Spleen (tissue), 7 donors: ENCODE results near the gene TNNI3K.

Experiments used
- POLR2AphosphoS5 ChIP-seq, 3 donors: sonication (generic); formaldehyde crosslinking; IDR thresholded peaks; one replicate each; pipeline ENCODE4 v1.5.1; 2017; ENCODE audit warnings: antibody characterized with exemption in 3 of 3
- TF ChIP-seq, protein P1 (sequence below), 11 experiments: fragments of 200-600 bp in 7 of 11; fragments of 450-650 bp in 4 of 11; sonication (generic) in 4 of 11; IDR thresholded peaks in 8 of 11; conservative IDR thresholded peaks in 3 of 11; 1 replicate in 7 of 11; 2 replicates in 4 of 11; pipeline versions ENCODE4 v1.4.0 to v1.8.0; 2016 to 2021; ENCODE audit warnings: antibody characterized with exemption in 11 of 11, inconsistent platforms in 4 of 11, mild to moderate bottlenecking in 1 of 11
- donor health status: DM: no; HTN: no; CAD: no; lungs with moderate emphysema.
- donor health status: DM: no; HTN: no; CAD: no.
- donor health status: DM: no; HTN: no; CAD: no.

GRCh38 chr1:74502858-74503257 lies 267.7 kb downstream of the TNNI3K start:
- TF ChIP-seq, protein P1, sequence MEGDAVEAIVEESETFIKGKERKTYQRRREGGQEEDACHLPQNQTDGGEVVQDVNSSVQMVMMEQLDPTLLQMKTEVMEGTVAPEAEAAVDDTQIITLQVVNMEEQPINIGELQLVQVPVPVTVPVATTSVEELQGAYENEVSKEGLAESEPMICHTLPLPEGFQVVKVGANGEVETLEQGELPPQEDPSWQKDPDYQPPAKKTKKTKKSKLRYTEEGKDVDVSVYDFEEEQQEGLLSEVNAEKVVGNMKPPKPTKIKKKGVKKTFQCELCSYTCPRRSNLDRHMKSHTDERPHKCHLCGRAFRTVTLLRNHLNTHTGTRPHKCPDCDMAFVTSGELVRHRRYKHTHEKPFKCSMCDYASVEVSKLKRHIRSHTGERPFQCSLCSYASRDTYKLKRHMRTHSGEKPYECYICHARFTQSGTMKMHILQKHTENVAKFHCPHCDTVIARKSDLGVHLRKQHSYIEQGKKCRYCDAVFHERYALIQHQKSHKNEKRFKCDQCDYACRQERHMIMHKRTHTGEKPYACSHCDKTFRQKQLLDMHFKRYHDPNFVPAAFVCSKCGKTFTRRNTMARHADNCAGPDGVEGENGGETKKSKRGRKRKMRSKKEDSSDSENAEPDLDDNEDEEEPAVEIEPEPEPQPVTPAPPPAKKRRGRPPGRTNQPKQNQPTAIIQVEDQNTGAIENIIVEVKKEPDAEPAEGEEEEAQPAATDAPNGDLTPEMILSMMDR (IDR thresholded peaks at IDR 0.05 in 8 of 11, conservative IDR thresholded peaks at IDR 0.05 in 3 of 11): no peak
- TF ChIP-seq POLR2AphosphoS5 (IDR thresholded peaks at IDR 0.05): no peak
